Gastrocnemius medialis (tissue), 4 donors: ENCODE data around the gene KCNH2.

Source experiments
- CTCF ChIP-seq, 5 experiments: fragments of 450-650 bp in 3 of 5; fragments of 200-600 bp in 2 of 5; sonication (generic) in 2 of 5; IDR thresholded peaks in 4 of 5; conservative IDR thresholded peaks in 1 of 5; 1 replicate in 4 of 5; 2 replicates in 1 of 5; pipeline ENCODE4 v1.5.1; 2016 to 2019; ENCODE audit warnings: antibody characterized with exemption in 5 of 5, mild to moderate bottlenecking in 3 of 5, moderate library complexity in 3 of 5
- POLR2A ChIP-seq, 2 donors: fragments of 450-650 bp; IDR thresholded peaks; one replicate each; pipeline ENCODE4 v1.6.1; 2017; ENCODE audit warnings: antibody characterized with exemption in 2 of 2, mild to moderate bottlenecking in 2 of 2, moderate library complexity in 2 of 2

- TF ChIP-seq POLR2A (IDR thresholded peaks at IDR 0.05) = no peak
- no peak for TF ChIP-seq CTCF (IDR thresholded peaks at IDR 0.05 in 4 of 5, conservative IDR thresholded peaks at IDR 0.05 in 1 of 5)
Measured at GRCh38 chr7:150923196-150923595, 54.9 kb downstream of the KCNH2 start.
